ENCODE data around the gene GYG1.

DNA sequence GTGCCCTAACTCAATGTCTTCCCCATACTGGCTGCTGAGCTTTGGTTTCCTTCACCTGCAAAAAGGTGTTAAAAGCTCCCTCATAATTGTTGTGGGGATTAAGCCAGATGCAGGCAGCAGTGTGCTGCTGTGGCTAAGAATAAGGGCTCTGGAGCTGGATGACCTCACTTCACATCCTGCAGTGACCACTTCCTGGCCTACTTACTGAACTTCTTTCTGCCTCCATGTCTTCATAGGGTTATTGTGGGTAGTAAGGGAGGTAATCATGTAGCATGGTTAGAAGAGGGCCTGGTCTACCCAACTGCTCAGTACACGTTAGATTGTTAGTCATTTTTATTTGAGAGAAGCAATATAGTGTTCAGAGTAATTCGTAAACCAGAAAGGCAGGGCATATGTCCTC lies 18.4 kb downstream of the GYG1 start:
- TF ChIP-seq CTCF (IDR thresholded peaks at IDR 0.05), result no peak
- no peak for TF ChIP-seq POLR2A (IDR thresholded peaks at IDR 0.05)
